Neural cell (in vitro differentiated cells): ENCODE data around the gene PIAS1. TPM values are rescaled to one million over a fixed set of nuclear protein-coding genes. Genes with fewer than 3 reads are reported as not detected.

Experiments
- H2AFZ ChIP-seq: fragments of 200-600, 300-800 bp; sonication (generic), shearing (Covaris generic); 2 replicates; pipeline ENCODE4 v1.6.0; 2014; ENCODE audit warnings: low read depth, mild to moderate bottlenecking, antibody characterized with exemption, low read length, moderate library complexity
- H3F3A ChIP-seq: fragments of 200-600 bp; shearing (Covaris generic); 2 replicates; pipeline ENCODE4 v1.6.1; 2016; ENCODE audit warnings: mild to moderate bottlenecking, moderate library complexity, mixed read lengths, antibody characterized with exemption, low read length; ENCODE audit not compliant: insufficient read depth, poor library complexity, severe bottlenecking
- H3K27ac ChIP-seq: fragments of 200-600, 300-800 bp; sonication (generic), shearing (Covaris generic); 2 replicates; pipeline ENCODE4 v1.5.1; 2014; ENCODE audit warnings: mild to moderate bottlenecking, low read length, moderate library complexity
- H3K27me3 ChIP-seq: fragments of 300-800, 200-600 bp; sonication (generic), shearing (Covaris generic); 2 replicates; pipeline ENCODE4 v1.6.0; 2014; ENCODE audit warnings: mild to moderate bottlenecking, low read depth, low read length, moderate library complexity; ENCODE audit not compliant: insufficient read depth
- H3K36me3 ChIP-seq: fragments of 300-800, 200-600 bp; sonication (generic), shearing (Covaris generic); 2 replicates; pipeline ENCODE4 v1.5.1; 2014; ENCODE audit warnings: mild to moderate bottlenecking, antibody characterized with exemption, low read length, moderate library complexity; ENCODE audit not compliant: insufficient read depth
- H3K4me2 ChIP-seq: fragments of 300-800, 200-600 bp; sonication (generic), shearing (Covaris generic); 2 replicates; pipeline ENCODE4 v1.6.0; 2014; ENCODE audit warnings: mild to moderate bottlenecking, low read length
- H3K4me3 ChIP-seq: fragments of 300-800, 200-600 bp; sonication (generic), shearing (Covaris generic); 2 replicates; pipeline ENCODE4 v1.5.1; 2014; ENCODE audit warnings: mild to moderate bottlenecking, low read length, moderate library complexity
- H3K79me2 ChIP-seq: fragments of 200-600 bp; shearing (Covaris generic); replicated peaks from 2 replicates; pipeline ENCODE4 v1.6.0; 2014; ENCODE audit warnings: mild to moderate bottlenecking, low read length, moderate library complexity; ENCODE audit not compliant: insufficient read depth
- H3K9ac ChIP-seq: fragments of 300-800, 200-600 bp; sonication (generic), shearing (Covaris generic); 2 replicates; pipeline ENCODE4 v1.6.1; 2016; ENCODE audit warnings: mild to moderate bottlenecking, low read length, mixed read lengths
- H3K9me2 ChIP-seq: fragments of 200-600 bp; shearing (Covaris generic); 2 replicates; pipeline ENCODE4 v1.6.1; 2016; ENCODE audit warnings: mild to moderate bottlenecking, low read length, mixed read lengths; ENCODE audit not compliant: insufficient read depth
- H3K9me3 ChIP-seq: fragments of 200-600, 300-800 bp; sonication (generic), shearing (Covaris generic); 2 replicates; pipeline ENCODE4 v1.6.1; 2016; ENCODE audit warnings: mild to moderate bottlenecking, mixed run types, low read length, moderate library complexity, mixed read lengths
- H4K20me1 ChIP-seq: fragments of 200-600 bp; shearing (Covaris generic); 2 replicates; pipeline ENCODE4 v1.6.1; 2016; ENCODE audit warnings: mild to moderate bottlenecking, mixed run types; ENCODE audit not compliant: insufficient read depth
- CTCF ChIP-seq: fragments of 450-650 bp; IDR thresholded peaks from 2 replicates; pipeline ENCODE4 v1.5.1; 2014; ENCODE audit warnings: antibody characterized with exemption, mild to moderate bottlenecking, moderate library complexity; ENCODE audit not compliant: poor library complexity, severe bottlenecking
- EP300 ChIP-seq: fragments of 450-650 bp; conservative IDR thresholded peaks from 2 replicates; pipeline ENCODE4 v1.6.1; 2014; ENCODE audit warnings: antibody characterized with exemption, mild to moderate bottlenecking, moderate library complexity; ENCODE audit not compliant: poor library complexity, severe bottlenecking
- EZH2 ChIP-seq: fragments of 200-600, 300-800 bp; shearing (Covaris generic), sonication (generic); IDR thresholded peaks from 2 replicates; pipeline ENCODE4 v1.6.1; 2014; ENCODE audit warnings: antibody characterized with exemption, low read length, borderline replicate concordance, mild to moderate bottlenecking; ENCODE audit not compliant: insufficient read depth, poor library complexity, severe bottlenecking
- MXI1 ChIP-seq: fragments of 450-650 bp; conservative IDR thresholded peaks from 2 replicates; pipeline ENCODE4 v1.6.1; 2014; ENCODE audit warnings: antibody characterized with exemption, mild to moderate bottlenecking; ENCODE audit not compliant: poor library complexity, severe bottlenecking
- POLR2AphosphoS5 ChIP-seq: IDR thresholded peaks from 2 replicates; pipeline ENCODE4 v1.6.1; 2012
- RAD21 ChIP-seq: fragments of 450-650 bp; conservative IDR thresholded peaks from 2 replicates; pipeline ENCODE4 v1.6.1; 2014; ENCODE audit warnings: antibody characterized with exemption, mild to moderate bottlenecking, moderate library complexity
- REST ChIP-seq: IDR thresholded peaks from 2 replicates; pipeline ENCODE4 v1.6.1; 2012; ENCODE audit warnings: borderline replicate concordance
- SMC3 ChIP-seq: fragments of 450-650 bp; conservative IDR thresholded peaks from 2 replicates; pipeline ENCODE4 v1.6.1; 2014; ENCODE audit warnings: antibody characterized with exemption, mild to moderate bottlenecking, moderate library complexity; ENCODE audit not compliant: poor library complexity
- TAF1 ChIP-seq: IDR thresholded peaks from 2 replicates; pipeline ENCODE4 v1.6.1; 2012; ENCODE audit warnings: low read depth
- polyA plus RNA-seq: library from polyadenylated mRNA; depleted of rRNA; stranded (reverse); fragments of >200 nt; gene quantifications from 2 replicates; pipeline ENCODE4 v1.2.3, GENCODE V29; 2014

Gene PIAS1
- polyA plus RNA-seq, 1 donor from 2014 or later, result 14.3 TPM

GRCh38 chr15:68053001-68053400 is 1.1 kb upstream of the PIAS1 start:
- H3K27me3 ChIP-seq, result no peaks in the 10 kb centered on the region
- no peaks in the 10 kb centered on the region for H3F3A ChIP-seq
- H4K20me1 ChIP-seq, result no peaks in the 10 kb centered on the region
- no peak overlapping the region for H3K4me2 ChIP-seq
- H3K4me3 ChIP-seq, result no peak overlapping the region
- no peak overlapping the region for H3K27ac ChIP-seq
- H3K9me3 ChIP-seq, result no peaks in the 10 kb centered on the region
- no peak overlapping the region for H2AFZ ChIP-seq
- TF ChIP-seq TAF1 (no peak), EZH2 (no peak), CTCF (no peak), RAD21 (no peak), EP300 (no peak), SMC3 (no peak)
- H3K9ac ChIP-seq, result no peak overlapping the region
- H3K9me2 ChIP-seq, result no peaks in the 10 kb centered on the region
- H3K79me2 ChIP-seq, result peaks cover 25% of the 10 kb centered on the region
- H3K36me3 ChIP-seq, result no peaks in the 10 kb centered on the region

GRCh38 chr15:68054628-68055223 is 611 bp downstream of the PIAS1 start:
- Histone ChIP-seq H3K36me3 (no peaks in the 10 kb centered on the region), H4K20me1 (no peaks in the 10 kb centered on the region), H2AFZ (peak overlapping the region; percentile 67), H3K27me3 (no peaks in the 10 kb centered on the region), H3K9me2 (no peaks in the 10 kb centered on the region), H3K4me3 (peak overlapping the region; percentile 82), H3F3A (no peaks in the 10 kb centered on the region), H3K4me2 (peak overlapping the region; percentile 28), H3K9me3 (no peaks in the 10 kb centered on the region), H3K9ac (peak overlapping the region; percentile 87), H3K79me2 (peaks cover 41% of the 10 kb centered on the region), H3K27ac (peak overlapping the region; percentile 86)
- TF ChIP-seq MXI1 (no peak), EP300 (peak; percentile 22), REST (peak; percentile 42)

DNA sequence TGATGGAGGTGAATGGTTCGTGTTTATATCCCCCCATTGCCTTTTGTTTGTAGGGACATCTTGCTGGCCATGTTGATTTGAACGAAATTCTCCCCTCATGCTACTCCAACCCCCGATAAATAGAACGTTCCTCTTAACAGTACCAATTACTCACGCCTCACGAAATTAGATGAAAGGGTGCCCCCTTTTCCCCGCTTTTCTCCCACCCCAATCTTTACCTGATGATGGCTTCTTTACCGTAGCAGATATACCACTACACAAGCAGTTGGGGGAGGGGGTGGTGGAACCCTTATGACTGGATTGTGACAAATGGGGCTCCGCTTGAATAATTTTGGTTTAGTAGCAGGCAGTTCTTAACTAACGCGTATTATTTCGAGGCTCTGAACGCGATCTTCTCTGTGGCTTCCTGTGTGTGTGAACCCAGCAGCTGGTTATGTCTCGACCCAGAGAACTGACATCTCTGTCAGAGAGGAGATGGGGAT is 1.1 kb downstream of the PIAS1 start:
- Histone ChIP-seq H3F3A (no peaks in the 10 kb centered on the region), H4K20me1 (no peaks in the 10 kb centered on the region), H3K9me3 (no peaks in the 10 kb centered on the region), H3K27me3 (no peaks in the 10 kb centered on the region), H3K9ac (peak overlapping the region; percentile 87), H3K36me3 (no peaks in the 10 kb centered on the region), H3K4me3 (peak overlapping the region; percentile 82), H3K27ac (peak overlapping the region; percentile 86), H3K79me2 (peaks cover 46% of the 10 kb centered on the region), H3K9me2 (no peaks in the 10 kb centered on the region), H2AFZ (peak overlapping the region; percentile 67), H3K4me2 (peak overlapping the region; percentile 51)
- TF ChIP-seq RAD21 (peak; percentile 30), EZH2 (no peak), POLR2AphosphoS5 (no peak), REST (no peak), SMC3 (peak; percentile 29), EP300 (no peak)
